WERI-Rb-1 (cell line): ENCODE measurements around the gene FIGNL2.

ENCODE experiments used
- DNase-seq: peaks from one replicate; pipeline ENCODE4 v3.0.0-alpha.2; 2020
- H3K27ac ChIP-seq: fragments of 250-450 bp; sonication (Bioruptor Pico); 2 replicates; pipeline ENCODE4 v1.5.1; 2020; ENCODE audit warnings: mild to moderate bottlenecking, moderate library complexity
- H3K27me3 ChIP-seq: fragments of 250-450 bp; sonication (Bioruptor Pico); 2 replicates; pipeline ENCODE4 v1.5.1; 2021; ENCODE audit warnings: mild to moderate bottlenecking, low read depth, moderate library complexity; ENCODE audit not compliant: insufficient read depth, severe bottlenecking
- H3K36me3 ChIP-seq: fragments of 250-450 bp; sonication (Bioruptor Pico); 2 replicates; pipeline ENCODE4 v1.5.1; 2020; ENCODE audit warnings: mild to moderate bottlenecking, moderate library complexity
- H3K4me3 ChIP-seq: 2 replicates; pipeline ENCODE4 v1.5.1; 2011; ENCODE audit warnings: low read depth, mild to moderate bottlenecking, control low read depth, low read length
- H3K9me3 ChIP-seq: fragments of 250-450 bp; sonication (Bioruptor Pico); 2 replicates; pipeline ENCODE4 v1.5.1; 2021; ENCODE audit warnings: mild to moderate bottlenecking, moderate library complexity; ENCODE audit not compliant: severe bottlenecking
- CTCF ChIP-seq: IDR thresholded peaks from 2 replicates; pipeline ENCODE4 v1.5.1; 2011; ENCODE audit warnings: low read depth, mild to moderate bottlenecking, control low read depth, inconsistent platforms, low read length

The FIGNL2 gene

GRCh38 chr12:51863933-51864832 is 15.7 kb upstream of the FIGNL2 start:
- DNase-seq, result peak; percentile 90
- Histone ChIP-seq H3K4me3 (peak overlapping the region; percentile 55), H3K36me3 (no peaks in the 10 kb centered on the region), H3K27me3 (no peaks in the 10 kb centered on the region), H3K27ac (peak overlapping the region; percentile 76), H3K9me3 (no peaks in the 10 kb centered on the region)
- no peak for TF ChIP-seq CTCF

- Histone ChIP-seq H3K4me3 (peak overlapping the region; percentile 55), H3K36me3 (no peaks in the 10 kb centered on the region), H3K27me3 (no peaks in the 10 kb centered on the region), H3K9me3 (no peaks in the 10 kb centered on the region), H3K27ac (peak overlapping the region; percentile 76)
- DNase-seq, result peak; percentile 69
- no peak for TF ChIP-seq CTCF
Observed at GRCh38 chr12:51863363-51863932, 14.9 kb upstream of the FIGNL2 start.

GRCh38 chr12:51862947-51863346 is 14.4 kb upstream of the FIGNL2 start:
- Histone ChIP-seq H3K4me3 (peak overlapping the region; percentile 55), H3K36me3 (no peaks in the 10 kb centered on the region), H3K9me3 (no peaks in the 10 kb centered on the region), H3K27ac (peak overlapping the region; percentile 76), H3K27me3 (no peaks in the 10 kb centered on the region)
- DNase-seq, result no peak
- no peak for TF ChIP-seq CTCF

- H3K4me3 ChIP-seq, result no peak overlapping the region
- DNase-seq, result no peak
- H3K27me3 ChIP-seq, result no peaks in the 10 kb centered on the region
Observed at GRCh38 chr12:51860986-51861385, 12.5 kb upstream of the FIGNL2 start.

GRCh38 chr12:51855586-51856428 is 7.3 kb upstream of the FIGNL2 start:
- no peaks in the 10 kb centered on the region for H3K9me3 ChIP-seq
- no peak overlapping the region for H3K27ac ChIP-seq
- no peak for DNase-seq
- no peak for TF ChIP-seq CTCF
- H3K27me3 ChIP-seq, result no peaks in the 10 kb centered on the region
- no peaks in the 10 kb centered on the region for H3K36me3 ChIP-seq
- H3K4me3 ChIP-seq, result no peak overlapping the region

More at GRCh38 chr12:51860986-51861385, 12.5 kb upstream of the FIGNL2 start:
- Histone ChIP-seq H3K9me3 (no peaks in the 10 kb centered on the region), H3K27ac (no peak overlapping the region), H3K36me3 (no peaks in the 10 kb centered on the region)
- no peak for TF ChIP-seq CTCF
